Glutamatergic neuron (in vitro differentiated cells): Measurements from ENCODE around the gene CACNG7. TPM values are rescaled to one million over a fixed set of nuclear protein-coding genes. Genes with fewer than 3 reads are reported as not detected.

Experiments used
- DNase-seq: peaks from one replicate; pipeline ENCODE4 v3.0.0; 2022
- H3K27ac Mint-ChIP-seq: one replicate; pipeline ENCODE4 v1.8.0; 2020; ENCODE audit warnings: mild to moderate bottlenecking, mixed read lengths, inconsistent platforms; ENCODE audit not compliant: unreplicated experiment
- H3K27me3 Mint-ChIP-seq: one replicate; pipeline ENCODE4 v1.8.0; 2020; ENCODE audit warnings: mild to moderate bottlenecking, moderate library complexity, mixed read lengths, inconsistent platforms; ENCODE audit not compliant: unreplicated experiment
- H3K36me3 Mint-ChIP-seq: one replicate; pipeline ENCODE4 v1.8.0; 2020; ENCODE audit warnings: mild to moderate bottlenecking, mixed read lengths, inconsistent platforms; ENCODE audit not compliant: unreplicated experiment
- H3K4me1 Mint-ChIP-seq: one replicate; pipeline ENCODE4 v1.8.0; 2020; ENCODE audit warnings: mild to moderate bottlenecking, low read depth, mixed read lengths, inconsistent platforms; ENCODE audit not compliant: unreplicated experiment
- H3K4me3 Mint-ChIP-seq: one replicate; pipeline ENCODE4 v1.8.0; 2020; ENCODE audit warnings: mild to moderate bottlenecking, mixed read lengths, inconsistent platforms; ENCODE audit not compliant: unreplicated experiment
- H3K9me3 Mint-ChIP-seq: one replicate; pipeline ENCODE4 v1.8.0; 2020; ENCODE audit warnings: mild to moderate bottlenecking, moderate library complexity, mixed read lengths, inconsistent platforms; ENCODE audit not compliant: unreplicated experiment
- CTCF ChIP-seq: fragments of 200-600 bp; sonication (generic); IDR thresholded peaks from one replicate; pipeline ENCODE4 v1.5.0; 2021; ENCODE audit not compliant: partially characterized antibody, unreplicated experiment
- total RNA-seq: library from RNA; stranded (reverse); fragmentation: NEBNext Ultra II Directional; extraction: Animal tissue kit (Norgen Biotek cat#: 25700); gene quantifications from one replicate; pipeline ENCODE4 v1.2.1, GENCODE V29; 2021; ENCODE audit not compliant: unreplicated experiment

Gene CACNG7
- total RNA-seq, 1 donor from 2014 or later = 60.4 TPM

DNA sequence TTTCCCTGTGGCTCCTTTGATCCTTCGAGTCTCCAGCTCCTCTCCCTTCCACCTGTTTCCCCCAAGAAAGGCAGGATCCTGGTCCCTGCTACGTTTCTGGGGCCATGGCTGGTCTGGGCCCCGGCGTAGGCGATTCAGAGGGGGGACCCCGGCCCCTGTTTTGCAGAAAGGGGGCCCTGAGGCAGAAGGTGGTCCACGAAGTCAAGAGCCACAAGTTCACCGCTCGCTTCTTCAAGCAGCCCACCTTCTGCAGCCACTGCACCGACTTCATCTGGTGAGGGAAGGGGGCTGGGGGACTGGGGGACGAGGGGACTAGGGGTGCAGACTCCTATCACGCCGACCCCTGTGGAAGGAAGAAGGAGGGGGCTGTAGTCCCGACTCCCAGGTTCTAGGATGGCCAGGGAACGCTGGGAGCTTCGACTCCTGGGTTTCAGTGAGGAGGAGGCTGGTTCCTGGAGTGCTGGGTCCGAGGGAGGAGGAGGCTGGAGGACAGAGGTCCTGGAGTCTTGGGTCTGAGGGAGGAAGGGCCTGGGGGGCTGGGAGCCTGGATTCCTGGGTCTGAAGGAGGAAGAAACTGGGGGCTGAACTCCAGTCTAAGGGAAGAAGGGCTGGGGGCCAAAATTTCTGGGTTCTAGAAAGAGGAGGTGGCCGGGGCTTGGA, 26.6 kb upstream of the CACNG7 start:
- DNase-seq = peak; percentile 25

DNA sequence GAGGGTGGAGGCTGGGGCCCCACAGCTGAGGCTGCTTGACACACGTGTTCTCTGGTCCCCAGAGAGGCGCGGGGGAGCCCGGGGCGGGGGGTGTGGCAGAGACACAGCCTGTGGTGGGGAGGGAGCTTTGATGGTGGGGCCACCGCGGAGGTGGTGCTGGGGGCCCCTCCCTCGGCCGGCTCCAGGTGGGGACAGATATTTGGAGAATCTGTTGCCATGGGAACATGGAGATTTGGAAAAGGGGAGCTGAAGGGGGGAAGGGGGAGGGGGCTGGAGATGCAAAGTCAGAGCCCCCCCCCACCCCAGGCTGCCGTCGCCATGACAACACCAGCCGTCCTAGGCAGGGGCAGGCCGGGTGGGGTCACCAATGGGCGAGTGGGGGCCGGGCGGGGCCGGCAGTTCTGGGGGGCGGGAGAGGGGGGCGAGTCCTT, 25.8 kb upstream of the CACNG7 start:
- Mint-ChIP-seq H3K4me1 (peaks cover 17% of the 10 kb centered on the region), H3K27me3 (peaks cover 9% of the 10 kb centered on the region), H3K27ac (no peak overlapping the region), H3K4me3 (peak overlapping the region; percentile 96), H3K9me3 (peaks cover 8% of the 10 kb centered on the region), H3K36me3 (no peaks in the 10 kb centered on the region)
- no peak for TF ChIP-seq CTCF
- DNase-seq = peak; percentile 62

More for the DNA sequence above, 26.6 kb upstream of the CACNG7 start:
- Mint-ChIP-seq H3K4me3 (peak overlapping the region; percentile 87), H3K27me3 (peaks cover 9% of the 10 kb centered on the region), H3K27ac (peak overlapping the region; percentile 33), H3K4me1 (peaks cover 17% of the 10 kb centered on the region), H3K9me3 (peaks cover 8% of the 10 kb centered on the region), H3K36me3 (no peaks in the 10 kb centered on the region)
- no peak for TF ChIP-seq CTCF

DNA sequence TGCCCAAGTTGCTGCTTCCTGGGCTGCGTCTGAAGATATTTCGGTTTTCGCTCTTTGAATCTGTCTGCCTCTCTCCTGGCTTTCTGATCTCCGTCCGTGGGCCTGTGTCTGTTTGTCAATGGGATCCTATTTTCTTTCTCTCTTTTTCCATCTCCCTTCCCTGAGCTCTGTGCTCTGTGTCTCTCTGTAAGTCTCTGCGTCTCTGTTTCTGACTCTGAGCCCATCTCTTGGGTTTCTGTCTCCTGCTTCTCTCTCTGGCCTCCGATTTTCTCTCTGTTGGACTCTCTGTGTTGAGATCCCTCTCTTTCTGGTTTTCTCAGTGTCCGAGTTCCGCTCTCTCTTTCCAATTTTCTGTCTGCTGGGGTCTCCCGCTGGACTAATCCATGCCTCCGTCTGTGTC, 25.3 kb upstream of the CACNG7 start:
- Mint-ChIP-seq H3K9me3 (peaks cover 8% of the 10 kb centered on the region), H3K36me3 (no peaks in the 10 kb centered on the region), H3K4me3 (peak overlapping the region; percentile 96), H3K27ac (peak overlapping the region; percentile 86), H3K27me3 (peaks cover 7% of the 10 kb centered on the region), H3K4me1 (peaks cover 17% of the 10 kb centered on the region)
- DNase-seq = no peak
- no peak for TF ChIP-seq CTCF

GRCh38 chr19:53884256-53884655, 24.8 kb upstream of the CACNG7 start:
- H3K9me3 Mint-ChIP-seq = peaks cover 6% of the 10 kb centered on the region
- no peaks in the 10 kb centered on the region for H3K36me3 Mint-ChIP-seq
- peak overlapping the region; percentile 53 for H3K27ac Mint-ChIP-seq
- TF ChIP-seq CTCF = no peak
- H3K4me3 Mint-ChIP-seq = peak overlapping the region; percentile 76
- peaks cover 5% of the 10 kb centered on the region for H3K27me3 Mint-ChIP-seq
- peaks cover 15% of the 10 kb centered on the region for H3K4me1 Mint-ChIP-seq
- DNase-seq = no peak

GRCh38 chr19:53885036-53885435, 24.0 kb upstream of the CACNG7 start:
- Mint-ChIP-seq H3K4me3 (peak overlapping the region; percentile 76), H3K9me3 (peaks cover 6% of the 10 kb centered on the region)

More at GRCh38 chr19:53885036-53885435, 24.0 kb upstream of the CACNG7 start:
- H3K4me1 Mint-ChIP-seq = peaks cover 15% of the 10 kb centered on the region
- no peaks in the 10 kb centered on the region for H3K36me3 Mint-ChIP-seq
- no peak for DNase-seq
- peaks cover 6% of the 10 kb centered on the region for H3K27me3 Mint-ChIP-seq
- TF ChIP-seq CTCF = no peak
- H3K27ac Mint-ChIP-seq = peak overlapping the region; percentile 53
